ENCODE measurements around the gene UTY. TPM values are rescaled to one million over a fixed set of nuclear protein-coding genes. Genes with fewer than 3 reads are reported as not detected.

Gene UTY
- total and polyA plus RNA-seq, 9 of the 15 experiments (the other 6 are each of a cell fraction or from before 2014, with no cell fraction given) = 0.09 TPM; not detected in 8

DNA sequence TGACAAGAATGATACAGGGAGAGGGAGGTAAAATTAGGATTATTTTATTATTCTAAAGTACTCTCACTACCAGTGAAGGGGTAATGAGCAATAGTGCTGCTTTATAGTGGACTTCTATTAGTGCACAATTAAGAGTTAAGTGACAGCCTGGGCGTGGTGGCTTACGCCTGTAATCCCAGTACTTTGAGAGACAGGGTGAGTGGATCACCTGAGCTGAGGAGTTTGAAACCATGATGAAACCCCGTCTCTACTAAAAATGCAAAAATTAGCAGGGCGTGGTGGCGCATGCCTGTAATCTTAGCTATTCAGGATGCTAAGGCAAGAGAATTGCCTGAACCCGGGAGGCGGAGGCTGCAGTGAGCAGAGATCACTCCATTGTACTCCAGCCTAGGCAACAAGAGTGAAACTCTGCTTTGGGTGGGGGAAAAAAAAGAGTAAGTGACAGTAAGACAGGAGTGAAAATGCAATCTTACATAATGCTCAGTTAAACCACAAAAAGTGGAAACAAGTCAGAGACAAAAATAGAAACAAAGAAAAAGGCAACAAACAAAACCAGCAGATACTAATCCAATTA is 98.6 kb downstream of the UTY start:
- H3K36me3 ChIP-seq (ENCODE audit: control insufficient read depth, insufficient read depth, low read length) = no peaks in the 10 kb centered on the region
- ATAC-seq (no peak), FAIRE-seq (no peak), DNase-seq (ENCODE audit: extremely low read depth in 1 of 4, low spot score in 3 of 4) (no peak)
- no peak overlapping the region for H3K4me3 ChIP-seq
- no peak overlapping the region for H3K9ac ChIP-seq (ENCODE audit: insufficient read depth in 1 of 2, low read depth in 2 of 2, low read length in 2 of 2)
- H4K20me1 ChIP-seq (replicated peaks; ENCODE audit: control insufficient read depth, insufficient read depth, low read length) = no peaks in the 10 kb centered on the region
- H3K9me1 ChIP-seq (ENCODE audit: control insufficient read depth, insufficient read depth, low read length) = no peaks in the 10 kb centered on the region
- ChIA-PET POLR2A (no interaction called here), CTCF (ENCODE audit: low intra/inter-chr PET ratio) (no interaction called here)
- in situ Hi-C loops (cut with MboI) (no loop called here), intact Hi-C loops (cut with micrococcal nuclease) (no loop called here)
- no peaks in the 10 kb centered on the region for H3K4me1 ChIP-seq (replicated peaks in 1 of 2; ENCODE audit: control insufficient read depth in 2 of 2, insufficient read depth in 2 of 2, low read length in 2 of 2)
- H3K4me2 ChIP-seq (ENCODE audit: insufficient read depth, low read length) = no peak overlapping the region
- no peaks in the 10 kb centered on the region for H3K27me3 ChIP-seq (ENCODE audit: control insufficient read depth in 2 of 2, insufficient read depth in 2 of 2, low read length in 2 of 2)
- H2AFZ ChIP-seq (ENCODE audit: low read depth, low read length) = no peak overlapping the region
- H3K27ac ChIP-seq (ENCODE audit: extremely low read depth, low read depth, low read length) = no peak overlapping the region
- BruUV-seq (replicated peaks) = no TSS peak
- no CpG with 5 or more reads among the region's 7 CpGs for WGBS (ENCODE audit: insufficient coverage, low coverage, missing lambda C conversion rate)
- TF ChIP-seq IRF2 (CRISPR knock-in tag; IDR thresholded peaks at IDR 0.05) (no peak), FOS (IDR thresholded peaks at IDR 0.05; ENCODE audit: extremely low read depth, insufficient read length) (no peak), U2AF2 (optimal IDR thresholded peaks at IDR 0.05; ENCODE audit: low read depth, low read length) (no peak), MTF1 (CRISPR knock-in tag; IDR thresholded peaks at IDR 0.05; ENCODE audit: borderline replicate concordance) (no peak)
- TF ChIP-seq, protein P1, sequence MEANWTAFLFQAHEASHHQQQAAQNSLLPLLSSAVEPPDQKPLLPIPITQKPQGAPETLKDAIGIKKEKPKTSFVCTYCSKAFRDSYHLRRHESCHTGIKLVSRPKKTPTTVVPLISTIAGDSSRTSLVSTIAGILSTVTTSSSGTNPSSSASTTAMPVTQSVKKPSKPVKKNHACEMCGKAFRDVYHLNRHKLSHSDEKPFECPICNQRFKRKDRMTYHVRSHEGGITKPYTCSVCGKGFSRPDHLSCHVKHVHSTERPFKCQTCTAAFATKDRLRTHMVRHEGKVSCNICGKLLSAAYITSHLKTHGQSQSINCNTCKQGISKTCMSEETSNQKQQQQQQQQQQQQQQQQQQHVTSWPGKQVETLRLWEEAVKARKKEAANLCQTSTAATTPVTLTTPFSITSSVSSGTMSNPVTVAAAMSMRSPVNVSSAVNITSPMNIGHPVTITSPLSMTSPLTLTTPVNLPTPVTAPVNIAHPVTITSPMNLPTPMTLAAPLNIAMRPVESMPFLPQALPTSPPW (CRISPR knock-in tag; IDR thresholded peaks at IDR 0.05) = no peak
- no peaks in the 10 kb centered on the region for H3K79me2 ChIP-seq (ENCODE audit: control insufficient read depth, insufficient read depth, low read length)
- no peaks in the 10 kb centered on the region for H3K9me3 ChIP-seq (replicated peaks; ENCODE audit: control insufficient read depth, insufficient read depth, low read depth, low read length)
